ENCODE data around the gene RNF222. TPM values are rescaled to one million over a fixed set of nuclear protein-coding genes. Genes with fewer than 3 reads are reported as not detected.

RNF222 gene
- total and polyA plus RNA-seq, 2 of the 8 experiments (the other 6 are each of a cell fraction or from before 2014, with no cell fraction given) = not detected

DNA sequence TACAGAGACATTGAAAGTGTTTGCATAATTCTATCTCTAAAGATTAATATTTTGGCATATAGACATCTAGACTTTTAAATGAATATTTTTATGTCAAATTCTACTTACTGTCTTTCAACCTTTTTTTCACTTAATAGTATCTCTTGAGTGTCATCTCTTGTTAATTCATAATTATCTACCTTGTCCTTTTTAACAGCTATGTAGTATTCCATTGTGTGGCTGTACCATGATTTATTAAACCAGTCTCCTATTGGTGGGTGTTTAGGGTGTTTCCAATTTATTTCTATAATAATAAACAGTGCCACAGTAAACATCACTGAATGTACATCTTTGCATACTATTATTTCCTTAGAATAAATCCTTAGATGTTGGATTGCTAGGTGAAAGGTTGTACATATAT lies 16.3 kb upstream of the RNF222 start:
- no peaks in the 10 kb centered on the region for H3K27me3 ChIP-seq (replicated peaks in 1 of 4; ENCODE audit: control insufficient read depth in 3 of 4, extremely low read depth in 1 of 4, insufficient read depth in 3 of 4, low read length in 3 of 4)
- no peak overlapping the region for H2BK120ac ChIP-seq (replicated peaks; ENCODE audit: low read depth, low read length)
- H3K9me3 ChIP-seq (ENCODE audit: insufficient read depth in 2 of 2, low read depth in 1 of 2, low read length in 1 of 2) = no peaks in the 10 kb centered on the region
- TF ChIP-seq, protein P1, sequence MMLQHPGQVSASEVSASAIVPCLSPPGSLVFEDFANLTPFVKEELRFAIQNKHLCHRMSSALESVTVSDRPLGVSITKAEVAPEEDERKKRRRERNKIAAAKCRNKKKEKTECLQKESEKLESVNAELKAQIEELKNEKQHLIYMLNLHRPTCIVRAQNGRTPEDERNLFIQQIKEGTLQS (IDR thresholded peaks at IDR 0.05; ENCODE audit: insufficient read depth, low read depth, low read length) = no peak
- TF ChIP-seq RBBP5 (IDR thresholded peaks at IDR 0.05; ENCODE audit: borderline replicate concordance, low read depth, low read length) (no peak), PHF8 (conservative IDR thresholded peaks at IDR 0.05; ENCODE audit: low read depth, low read length) (no peak), RNF2 (IDR thresholded peaks at IDR 0.05; ENCODE audit: borderline replicate concordance, low read depth, low read length, missing control alignments, poor library complexity, severe bottlenecking) (no peak), CBX8 (IDR thresholded peaks at IDR 0.05; ENCODE audit: borderline replicate concordance, low read depth, low read length) (no peak), HDAC6 (IDR thresholded peaks at IDR 0.05; ENCODE audit: low read depth, low read length) (no peak), POLR2AphosphoS5 (IDR thresholded peaks at IDR 0.05; ENCODE audit: low read depth, low read length) (no peak)
- no peak overlapping the region for H3K4me2 ChIP-seq (ENCODE audit: insufficient read depth in 1 of 2, low read depth in 2 of 2, low read length in 2 of 2)
- no peaks in the 10 kb centered on the region; the same call in 1 of the 2 replicates for H3K23me2 ChIP-seq (ENCODE audit: low read depth, low read length)
- H2BK15ac ChIP-seq (ENCODE audit: low read length) = no peak overlapping the region
- H2BK20ac ChIP-seq (ENCODE audit: low read length) = no peak overlapping the region
- FAIRE-seq (no peak), DNase-seq (ENCODE audit: low read depth in 1 of 2, low spot score in 2 of 2) (no peak)
- no peak overlapping the region for H3K27ac ChIP-seq (ENCODE audit: low read depth, low read length)
- H3K18ac ChIP-seq (ENCODE audit: extremely low read depth, low read length) = no peak overlapping the region
- no peak overlapping the region for H2BK12ac ChIP-seq (ENCODE audit: low read depth, low read length)
- H4K8ac ChIP-seq (ENCODE audit: extremely low read depth, insufficient read depth, low read length) = no peak overlapping the region
- no peak overlapping the region for H3K9ac ChIP-seq (replicated peaks in 1 of 4; ENCODE audit: extremely low read depth in 1 of 4, low read depth in 3 of 4, low read length in 3 of 4)
- H3K4ac ChIP-seq (replicated peaks; ENCODE audit: insufficient read length, low read depth, low read length) = no peak overlapping the region
- no peak overlapping the region for H2AFZ ChIP-seq (ENCODE audit: low read length)
- H3K23ac ChIP-seq (ENCODE audit: insufficient read length) = no peak overlapping the region
- no peaks in the 10 kb centered on the region for H3K79me2 ChIP-seq (ENCODE audit: control insufficient read depth in 1 of 2, insufficient read depth in 2 of 2, low read length in 2 of 2)
- H4K5ac ChIP-seq (ENCODE audit: insufficient read length, low read depth, low read length) = no peak overlapping the region
- 0 out of 7 replicates have a peak, but pooled peaks cover 0 to 5% (median under 1%) of the 10 kb centered on the region in 4 experiments for H3K4me1 ChIP-seq (replicated peaks in 1 of 4; ENCODE audit: control insufficient read depth in 3 of 4, insufficient read depth in 4 of 4, low read length in 3 of 4)
- no peak overlapping the region for H3K56ac ChIP-seq (replicated peaks; ENCODE audit: insufficient read length, low read depth, low read length)
- no peaks in the 10 kb centered on the region for H3K36me3 ChIP-seq (ENCODE audit: control insufficient read depth in 2 of 4, insufficient read depth in 4 of 4, low read length in 3 of 4)
- H2AK5ac ChIP-seq (ENCODE audit: low read depth, low read length) = no peak overlapping the region
- no peaks in the 10 kb centered on the region for H4K20me1 ChIP-seq (replicated peaks in 1 of 2; ENCODE audit: control insufficient read depth in 1 of 2, insufficient read depth in 2 of 2, low read length in 2 of 2)
- ChIA-PET POLR2A (ENCODE audit: partially characterized antibody) (no interaction called here), CTCF (ENCODE audit: partially characterized antibody) (no interaction called here)
- H3K79me1 ChIP-seq (ENCODE audit: low read depth, low read length) = no peaks in the 10 kb centered on the region
- H3K4me3 ChIP-seq (ENCODE audit: extremely low read depth in 1 of 4, insufficient read depth in 2 of 4, low read depth in 3 of 4, low read length in 4 of 4) = no peak overlapping the region
- H3K14ac ChIP-seq (ENCODE audit: insufficient read length) = no peak overlapping the region
- H4K91ac ChIP-seq (replicated peaks; ENCODE audit: insufficient read length, low read length) = no peak overlapping the region
- H2BK5ac ChIP-seq (ENCODE audit: low read depth, low read length) = no peak overlapping the region

Data from H1 (cell line).